GM21526 (cell line): ENCODE data around the gene MAST4.
A peak's percentile ranks its signal among the peaks of the same experiment; 100 is the strongest.

Experiments
- ATAC-seq: cut with Tn5 transposase; IDR thresholded peaks from one replicate; pipeline ENCODE4 v1.9.1; 2021; ENCODE audit warnings: moderate library complexity; ENCODE audit not compliant: unreplicated experiment, low FRiP score

MAST4 gene

GRCh38 chr5:67053229-67053628 is 457.0 kb downstream of the MAST4 start:
- no peak for ATAC-seq

- no peak for ATAC-seq
These were observed 463.0 kb downstream of the MAST4 start for GRCh38 chr5:67058998-67059743.

- no peak for ATAC-seq
These were observed 463.7 kb downstream of the MAST4 start for GRCh38 chr5:67059744-67060490.

GRCh38 chr5:67061511-67061910 is 465.3 kb downstream of the MAST4 start:
- ATAC-seq, result no peak

- no peak for ATAC-seq
These were observed 466.9 kb downstream of the MAST4 start for GRCh38 chr5:67063055-67063454.

GRCh38 chr5:67063791-67064190 is 467.6 kb downstream of the MAST4 start:
- no peak for ATAC-seq

- ATAC-seq, result peak; percentile 53
These were observed 469.0 kb downstream of the MAST4 start for GRCh38 chr5:67065237-67065636.

- ATAC-seq, result no peak
These were observed 469.5 kb downstream of the MAST4 start for GRCh38 chr5:67065696-67066095.

GRCh38 chr5:67066815-67067214 is 470.6 kb downstream of the MAST4 start:
- no peak for ATAC-seq

GRCh38 chr5:67073045-67073680 is 477.0 kb downstream of the MAST4 start:
- ATAC-seq, result no peak

- ATAC-seq, result no peak
These were observed 481.1 kb downstream of the MAST4 start for GRCh38 chr5:67077296-67077695.

- ATAC-seq, result no peak
These were observed 485.1 kb downstream of the MAST4 start for GRCh38 chr5:67081261-67081660.

GRCh38 chr5:67082941-67083340 is 486.7 kb downstream of the MAST4 start:
- no peak for ATAC-seq

- no peak for ATAC-seq
These were observed 489.4 kb downstream of the MAST4 start for GRCh38 chr5:67085616-67086015.

GRCh38 chr5:67089200-67089725 is 493.1 kb downstream of the MAST4 start:
- ATAC-seq, result no peak

- no peak for ATAC-seq
These were observed 493.8 kb downstream of the MAST4 start for GRCh38 chr5:67090040-67090439.

- no peak for ATAC-seq
These were observed 494.4 kb downstream of the MAST4 start for GRCh38 chr5:67090593-67090992.

- no peak for ATAC-seq
These were observed 496.3 kb downstream of the MAST4 start for GRCh38 chr5:67092535-67092934.

GRCh38 chr5:67093279-67093678 is 497.1 kb downstream of the MAST4 start:
- no peak for ATAC-seq

- ATAC-seq, result no peak
These were observed 498.5 kb downstream of the MAST4 start for GRCh38 chr5:67094476-67095300.
